ENCODE measurements around the gene FOXQ1. TPM values are rescaled to one million over a fixed set of nuclear protein-coding genes. Genes with fewer than 3 reads are reported as not detected.
A peak's percentile ranks its signal among the peaks of the same experiment; 100 is the strongest.

Gene FOXQ1
- total RNA-seq, 2 experiments from 2014 or later: not detected

DNA sequence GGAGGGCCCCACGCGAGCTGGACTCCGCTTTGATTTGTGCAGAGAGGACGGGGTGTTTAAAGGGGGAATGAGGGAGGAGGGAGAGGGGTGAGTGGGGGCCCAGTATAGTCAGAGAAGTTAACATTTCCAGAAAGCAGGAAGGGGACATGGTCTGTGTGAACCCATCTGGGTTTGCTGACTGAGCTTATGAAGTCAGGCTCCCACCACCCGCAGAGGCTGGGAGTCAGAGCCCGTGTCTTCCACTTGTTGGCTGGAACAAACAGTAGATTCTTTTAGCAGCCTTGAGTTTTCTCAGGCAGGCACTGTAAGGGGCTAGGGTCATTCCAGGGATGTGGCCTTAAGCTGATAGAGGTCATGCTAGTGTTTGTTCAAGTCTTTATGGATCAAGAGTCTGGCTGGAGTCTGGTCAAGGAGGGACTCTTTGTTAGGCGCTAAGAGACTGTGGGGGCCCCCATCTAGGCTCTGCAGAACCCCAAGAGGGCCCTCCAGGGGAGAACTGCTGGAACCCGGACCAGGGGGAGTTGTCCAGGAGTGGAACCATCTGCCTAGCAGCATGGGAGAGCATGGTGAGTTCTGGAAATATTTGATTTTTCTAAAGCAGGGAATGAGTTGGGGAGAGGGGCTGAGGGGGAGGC, 31.1 kb upstream of the FOXQ1 start:
- Mint-ChIP-seq H3K4me1 (peaks cover 11% of the 10 kb centered on the region), H3K9me3 (ENCODE audit: low read depth) (no peaks in the 10 kb centered on the region), H3K27me3 (peaks cover 38% of the 10 kb centered on the region), H3K27ac (no peak overlapping the region), H3K4me3 (no peak overlapping the region), H3K36me3 (no peaks in the 10 kb centered on the region)
- CTCF ChIA-PET: no interaction called here
- no peak for DNase-seq
- no peak for ATAC-seq

DNA sequence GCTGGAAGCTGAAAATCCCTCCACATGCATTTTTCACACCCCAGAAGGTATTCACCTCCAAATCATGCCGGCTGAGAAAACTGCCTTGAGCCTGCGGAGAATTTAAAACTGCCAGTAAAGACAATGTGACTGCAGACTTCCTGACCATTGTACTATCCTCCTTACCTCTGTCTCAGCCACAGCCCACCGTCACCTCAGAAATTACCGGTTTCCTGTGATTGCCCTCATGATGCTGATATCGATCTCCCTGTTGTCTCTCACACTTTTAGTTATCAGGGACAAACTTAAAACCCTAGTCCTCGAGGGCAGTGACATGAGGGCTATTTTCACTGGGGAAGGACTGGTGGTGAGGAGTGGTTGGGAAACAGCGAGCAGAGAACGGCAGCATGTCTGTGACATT, 30.2 kb upstream of the FOXQ1 start:
- H3K36me3 Mint-ChIP-seq: no peaks in the 10 kb centered on the region
- CTCF ChIA-PET: no interaction called here
- H3K4me3 Mint-ChIP-seq: no peak overlapping the region
- DNase-seq (peak; percentile 48), ATAC-seq (no peak)
- no peaks in the 10 kb centered on the region for H3K9me3 Mint-ChIP-seq (ENCODE audit: low read depth)
- peaks cover 11% of the 10 kb centered on the region for H3K4me1 Mint-ChIP-seq
- H3K27ac Mint-ChIP-seq: no peak overlapping the region
- peaks cover 40% of the 10 kb centered on the region for H3K27me3 Mint-ChIP-seq

DNA sequence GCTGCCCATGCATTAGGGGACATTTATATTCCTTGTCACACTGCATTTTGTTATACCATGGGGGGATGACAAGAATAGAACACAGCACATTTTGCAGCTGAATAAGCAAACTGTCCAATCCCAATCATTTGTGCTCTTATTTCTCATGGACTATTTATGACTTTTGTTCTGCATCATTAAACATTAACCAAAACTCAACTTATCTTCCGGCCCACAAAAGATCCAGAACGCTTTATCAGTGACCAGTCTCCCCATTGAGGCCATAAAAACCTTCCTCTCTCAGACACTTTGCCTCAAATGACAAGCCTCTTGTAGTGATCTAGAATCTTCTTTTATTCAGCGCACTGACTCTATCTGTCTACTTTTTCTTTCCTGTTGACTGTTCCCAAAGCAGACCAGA, 28.4 kb upstream of the FOXQ1 start:
- H3K27ac Mint-ChIP-seq: no peak overlapping the region

DNA sequence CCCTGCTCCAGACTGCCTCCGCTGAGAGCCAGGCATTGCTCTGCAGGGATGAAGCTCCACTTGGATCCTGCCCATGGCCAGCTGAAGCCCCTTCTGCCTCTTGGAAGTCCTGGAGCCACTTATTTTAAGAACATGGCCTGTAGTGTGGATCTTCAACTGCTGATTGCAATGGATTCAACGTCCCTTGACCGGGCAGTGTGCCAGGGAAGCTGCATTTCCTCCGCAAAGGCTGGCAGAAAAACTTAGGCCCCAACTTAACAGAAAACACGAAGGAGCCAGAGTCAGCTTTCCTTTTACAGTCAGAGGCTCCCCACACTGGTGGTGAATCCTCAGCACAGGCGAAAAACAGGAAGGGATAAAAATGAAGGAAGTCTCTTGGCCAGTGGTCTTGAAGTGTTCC, 26.3 kb upstream of the FOXQ1 start:
- H3K4me1 Mint-ChIP-seq: peaks cover 11% of the 10 kb centered on the region
- CTCF ChIA-PET: no interaction called here
- H3K4me3 Mint-ChIP-seq: no peak overlapping the region
- no peaks in the 10 kb centered on the region for H3K9me3 Mint-ChIP-seq (ENCODE audit: low read depth)
- H3K27me3 Mint-ChIP-seq: peaks cover 27% of the 10 kb centered on the region
- no peak overlapping the region for H3K27ac Mint-ChIP-seq
- ATAC-seq (no peak), DNase-seq (no peak)
- H3K36me3 Mint-ChIP-seq: no peaks in the 10 kb centered on the region

More for the DNA sequence above, 28.4 kb upstream of the FOXQ1 start:
- Mint-ChIP-seq H3K27me3 (peaks cover 43% of the 10 kb centered on the region), H3K9me3 (ENCODE audit: low read depth) (no peaks in the 10 kb centered on the region), H3K36me3 (no peaks in the 10 kb centered on the region), H3K4me3 (no peak overlapping the region), H3K4me1 (peaks cover 11% of the 10 kb centered on the region)
- ATAC-seq: no peak
- CTCF ChIA-PET: no interaction called here
- no peak for DNase-seq

- Mint-ChIP-seq H3K9me3 (ENCODE audit: low read depth) (no peaks in the 10 kb centered on the region), H3K36me3 (no peaks in the 10 kb centered on the region), H3K4me3 (no peak overlapping the region), H3K27me3 (peaks cover 25% of the 10 kb centered on the region), H3K4me1 (peaks cover 11% of the 10 kb centered on the region), H3K27ac (no peak overlapping the region)
- CTCF ChIA-PET: no interaction called here
- ATAC-seq: no peak
- no peak for DNase-seq
Observed at GRCh38 chr6:1285956-1286355, 25.9 kb upstream of the FOXQ1 start.

DNA sequence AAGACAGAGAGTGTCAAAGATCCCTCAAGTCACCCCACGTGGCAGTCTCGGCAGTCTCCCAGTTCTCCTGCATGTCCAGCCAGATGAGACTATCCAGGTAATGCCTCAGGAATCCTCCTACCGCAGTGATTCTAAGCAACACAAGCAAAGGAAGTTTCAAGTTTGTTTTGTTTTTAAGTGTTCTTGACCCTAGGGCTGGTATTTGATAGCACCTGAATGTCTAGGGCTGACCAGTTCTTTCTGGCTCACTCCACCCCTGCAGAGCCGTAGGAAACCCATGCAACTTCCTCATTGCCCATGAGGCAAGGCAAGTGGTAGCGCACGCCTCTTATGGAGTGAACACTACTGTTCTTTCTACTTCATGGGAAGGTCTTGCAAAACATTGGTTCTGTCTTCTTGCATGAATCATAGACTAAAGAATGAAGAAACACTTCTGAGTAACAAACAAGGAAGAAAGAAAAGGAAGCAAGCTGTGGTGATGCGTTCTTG, 24.8 kb upstream of the FOXQ1 start:
- CTCF ChIA-PET: no interaction called here
- ATAC-seq (no peak), DNase-seq (no peak)
- Mint-ChIP-seq H3K27me3 (peaks cover 17% of the 10 kb centered on the region), H3K4me3 (no peak overlapping the region), H3K4me1 (no peaks in the 10 kb centered on the region), H3K27ac (no peak overlapping the region), H3K9me3 (ENCODE audit: low read depth) (no peaks in the 10 kb centered on the region), H3K36me3 (no peaks in the 10 kb centered on the region)

DNA sequence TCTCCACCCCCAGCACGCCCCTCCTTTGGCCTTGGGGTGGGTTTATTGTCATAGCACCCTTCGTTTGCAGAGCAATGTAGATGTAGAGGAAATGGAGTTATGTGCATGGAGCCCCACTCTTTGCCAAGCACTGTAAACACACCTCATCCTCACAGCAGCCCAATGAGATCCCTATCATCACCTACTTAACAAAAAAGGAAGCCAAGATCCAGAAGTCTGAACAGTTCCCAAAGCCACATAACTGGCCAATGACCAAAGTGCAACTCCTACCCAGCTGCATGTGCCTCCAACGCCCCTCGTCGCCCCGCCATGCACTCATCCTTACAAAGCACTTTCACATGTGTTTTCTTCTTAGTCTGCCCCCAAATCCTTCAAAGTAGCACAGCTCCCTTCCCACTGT, 21.8 kb upstream of the FOXQ1 start:
- DNase-seq (no peak), ATAC-seq (no peak)
- H3K36me3 Mint-ChIP-seq: no peaks in the 10 kb centered on the region
- no peak overlapping the region for H3K27ac Mint-ChIP-seq
- H3K9me3 Mint-ChIP-seq (ENCODE audit: low read depth): no peaks in the 10 kb centered on the region
- H3K27me3 Mint-ChIP-seq: peaks cover 17% of the 10 kb centered on the region
- no peaks in the 10 kb centered on the region for H3K4me1 Mint-ChIP-seq
- CTCF ChIA-PET: no interaction called here
- no peak overlapping the region for H3K4me3 Mint-ChIP-seq

DNA sequence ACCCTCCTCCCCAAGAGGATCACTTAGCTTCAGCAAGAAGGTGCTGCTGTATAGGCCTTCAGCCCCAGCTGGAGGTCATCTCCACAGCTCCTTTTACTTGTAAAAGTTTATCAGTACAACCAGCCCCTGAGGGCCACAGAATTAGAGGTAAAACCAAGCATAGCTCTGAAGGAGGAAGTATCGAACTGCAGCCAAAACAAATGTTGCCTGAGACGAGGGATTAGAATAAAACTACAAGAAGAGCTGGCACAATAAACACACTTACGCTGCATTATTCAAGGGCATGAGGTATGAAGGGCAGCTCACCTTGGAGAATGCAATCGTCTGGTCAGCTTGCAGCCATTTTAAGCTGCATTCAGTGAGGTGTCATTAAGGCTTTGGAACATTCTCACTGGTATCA, 21.1 kb upstream of the FOXQ1 start:
- CTCF ChIA-PET: no interaction called here
- peaks cover 24% of the 10 kb centered on the region for H3K27me3 Mint-ChIP-seq
- no peak overlapping the region for H3K27ac Mint-ChIP-seq
- no peaks in the 10 kb centered on the region for H3K36me3 Mint-ChIP-seq
- no peaks in the 10 kb centered on the region for H3K4me1 Mint-ChIP-seq
- H3K9me3 Mint-ChIP-seq (ENCODE audit: low read depth): no peaks in the 10 kb centered on the region
- H3K4me3 Mint-ChIP-seq: no peak overlapping the region
- no peak for ATAC-seq
- no peak for DNase-seq

DNA sequence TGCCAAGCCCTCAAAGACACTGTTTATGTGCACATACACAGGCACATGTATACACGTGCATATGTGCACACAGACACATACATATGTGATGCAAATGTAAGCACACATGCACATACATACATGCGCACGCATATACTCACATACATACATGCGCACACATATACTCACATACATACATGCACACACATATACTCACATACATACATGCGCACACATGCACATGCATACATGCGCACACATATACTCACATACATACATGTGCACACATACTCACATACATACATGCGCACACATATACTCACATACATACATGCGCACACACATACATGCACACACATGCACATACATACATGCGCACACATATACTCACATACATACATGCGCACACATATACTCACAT, 20.5 kb upstream of the FOXQ1 start:
- H3K36me3 Mint-ChIP-seq: no peaks in the 10 kb centered on the region
- H3K4me1 Mint-ChIP-seq: no peaks in the 10 kb centered on the region
- DNase-seq (no peak), ATAC-seq (no peak)
- no peak overlapping the region for H3K27ac Mint-ChIP-seq
- H3K4me3 Mint-ChIP-seq: no peak overlapping the region
- no peaks in the 10 kb centered on the region for H3K9me3 Mint-ChIP-seq (ENCODE audit: low read depth)
- CTCF ChIA-PET: no interaction called here
- H3K27me3 Mint-ChIP-seq: peaks cover 24% of the 10 kb centered on the region

DNA sequence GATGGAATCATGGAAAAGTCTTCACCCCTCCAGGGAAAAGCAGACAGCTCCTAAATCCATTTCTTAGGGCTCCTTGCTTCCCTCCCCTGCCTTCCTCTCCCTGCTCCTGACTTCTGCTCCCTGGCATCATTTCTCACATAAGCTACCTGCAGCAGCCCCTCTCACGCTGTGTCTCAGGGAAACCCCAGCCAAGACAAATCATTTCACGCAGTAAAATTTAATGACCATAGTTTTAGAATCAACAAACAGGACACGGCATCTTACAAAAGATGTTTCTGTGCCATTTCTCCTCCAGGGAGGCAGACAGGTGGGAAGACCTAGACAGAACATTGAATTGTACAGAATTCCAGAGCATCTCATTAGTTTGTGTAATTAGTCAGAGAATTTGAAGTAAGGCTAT, 16.5 kb upstream of the FOXQ1 start:
- CTCF ChIA-PET: no interaction called here
- no peaks in the 10 kb centered on the region for H3K4me1 Mint-ChIP-seq
- ATAC-seq: no peak

DNA sequence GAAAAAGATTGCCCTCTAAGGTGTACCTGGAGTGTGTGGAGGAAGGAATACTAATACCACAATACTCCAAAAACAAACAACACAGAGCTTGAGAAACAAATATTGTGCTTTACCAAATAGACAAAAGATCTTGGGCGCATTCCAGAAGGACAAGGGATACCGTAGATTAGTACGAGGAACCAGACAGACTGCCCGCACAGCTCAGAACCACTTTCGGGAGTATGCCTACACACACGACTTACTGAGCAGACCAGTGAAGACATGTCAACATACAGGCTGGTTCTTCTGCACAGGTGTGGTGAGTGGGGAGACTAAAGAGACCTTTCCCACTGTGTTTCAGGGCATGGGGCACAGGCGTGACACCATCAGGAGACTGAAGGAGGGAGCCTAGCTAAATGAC, 15.8 kb upstream of the FOXQ1 start:
- Mint-ChIP-seq H3K36me3 (no peaks in the 10 kb centered on the region), H3K27me3 (peaks cover 29% of the 10 kb centered on the region), H3K4me1 (no peaks in the 10 kb centered on the region), H3K9me3 (ENCODE audit: low read depth) (no peaks in the 10 kb centered on the region), H3K27ac (no peak overlapping the region), H3K4me3 (no peak overlapping the region)
- DNase-seq (no peak), ATAC-seq (no peak)
- CTCF ChIA-PET: no interaction called here

More for the DNA sequence above, 16.5 kb upstream of the FOXQ1 start:
- Mint-ChIP-seq H3K27me3 (peaks cover 26% of the 10 kb centered on the region), H3K36me3 (no peaks in the 10 kb centered on the region), H3K9me3 (ENCODE audit: low read depth) (no peaks in the 10 kb centered on the region), H3K4me3 (no peak overlapping the region), H3K27ac (no peak overlapping the region)
- DNase-seq: no peak

DNA sequence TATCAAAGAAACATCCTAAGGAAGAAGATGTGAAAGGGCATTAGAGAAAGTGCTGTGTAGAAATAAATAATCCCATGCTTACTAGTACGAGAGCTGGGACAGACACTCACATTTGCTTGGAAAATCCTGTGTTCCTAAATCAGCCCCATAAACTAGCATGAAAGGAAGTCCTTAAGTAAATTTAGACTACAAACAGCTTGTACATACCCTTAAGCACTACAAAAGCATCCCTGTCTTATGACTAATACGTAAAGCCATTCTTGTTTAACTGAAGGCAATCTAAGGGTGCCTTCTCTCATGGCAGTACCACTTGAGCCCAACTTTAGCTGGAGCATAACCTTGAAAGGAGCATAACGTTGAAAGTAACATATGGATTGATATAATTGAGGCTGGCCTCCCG, 15.4 kb upstream of the FOXQ1 start:
- H3K27me3 Mint-ChIP-seq: peaks cover 32% of the 10 kb centered on the region
- DNase-seq: no peak
- ATAC-seq: no peak
- H3K27ac Mint-ChIP-seq: no peak overlapping the region
- CTCF ChIA-PET: no interaction called here
- no peaks in the 10 kb centered on the region for H3K36me3 Mint-ChIP-seq
- H3K9me3 Mint-ChIP-seq (ENCODE audit: low read depth): no peaks in the 10 kb centered on the region
- H3K4me3 Mint-ChIP-seq: no peak overlapping the region
- no peaks in the 10 kb centered on the region for H3K4me1 Mint-ChIP-seq

GRCh38 chr6:1297746-1298145, 14.2 kb upstream of the FOXQ1 start:
- Mint-ChIP-seq H3K36me3 (no peaks in the 10 kb centered on the region), H3K4me1 (no peaks in the 10 kb centered on the region), H3K4me3 (no peak overlapping the region), H3K27ac (no peak overlapping the region), H3K27me3 (peaks cover 34% of the 10 kb centered on the region), H3K9me3 (ENCODE audit: low read depth) (no peaks in the 10 kb centered on the region)
- CTCF ChIA-PET: no interaction called here
- ATAC-seq (no peak), DNase-seq (no peak)

- no peaks in the 10 kb centered on the region for H3K36me3 Mint-ChIP-seq
- CTCF ChIA-PET: no interaction called here
- no peak for ATAC-seq
- no peaks in the 10 kb centered on the region for H3K4me1 Mint-ChIP-seq
- no peak overlapping the region for H3K27ac Mint-ChIP-seq
- no peak for DNase-seq
- H3K9me3 Mint-ChIP-seq (ENCODE audit: low read depth): no peaks in the 10 kb centered on the region
- H3K27me3 Mint-ChIP-seq: peaks cover 32% of the 10 kb centered on the region
- H3K4me3 Mint-ChIP-seq: no peak overlapping the region
Observed at GRCh38 chr6:1298768-1299167, 13.1 kb upstream of the FOXQ1 start.

- Mint-ChIP-seq H3K4me1 (peaks cover 4% of the 10 kb centered on the region), H3K9me3 (ENCODE audit: low read depth) (no peaks in the 10 kb centered on the region), H3K4me3 (no peak overlapping the region), H3K27me3 (peaks cover 64% of the 10 kb centered on the region), H3K27ac (no peak overlapping the region), H3K36me3 (no peaks in the 10 kb centered on the region)
- CTCF ChIA-PET: no interaction called here
- DNase-seq (no peak), ATAC-seq (no peak)
Observed at GRCh38 chr6:1306133-1306532, 5.8 kb upstream of the FOXQ1 start.

All from activated CD8-positive, alpha-beta memory T cell treated with anti-CD3 and anti-CD28 coated beads, Interleukin-2, amount 10 ng/mL, durations not matched to agents 7 days and 5 days (primary cell).